Retinal pigment epithelial cell (primary cell): ENCODE results near the gene CXCL1.

Experiments used
- DNase-seq: peaks from one replicate; pipeline ENCODE4 v3.0.0-alpha.2; 2010; ENCODE audit warnings: low read depth
- H3K4me3 ChIP-seq: 2 replicates; pipeline ENCODE4 v1.5.1; 2011; ENCODE audit warnings: mild to moderate bottlenecking, low read length, control low read depth, moderate library complexity
- CTCF ChIP-seq: conservative IDR thresholded peaks from 2 replicates; pipeline ENCODE4 v1.5.1; 2011; ENCODE audit warnings: low read depth, low read length, control low read depth, inconsistent platforms

CXCL1 gene

DNA sequence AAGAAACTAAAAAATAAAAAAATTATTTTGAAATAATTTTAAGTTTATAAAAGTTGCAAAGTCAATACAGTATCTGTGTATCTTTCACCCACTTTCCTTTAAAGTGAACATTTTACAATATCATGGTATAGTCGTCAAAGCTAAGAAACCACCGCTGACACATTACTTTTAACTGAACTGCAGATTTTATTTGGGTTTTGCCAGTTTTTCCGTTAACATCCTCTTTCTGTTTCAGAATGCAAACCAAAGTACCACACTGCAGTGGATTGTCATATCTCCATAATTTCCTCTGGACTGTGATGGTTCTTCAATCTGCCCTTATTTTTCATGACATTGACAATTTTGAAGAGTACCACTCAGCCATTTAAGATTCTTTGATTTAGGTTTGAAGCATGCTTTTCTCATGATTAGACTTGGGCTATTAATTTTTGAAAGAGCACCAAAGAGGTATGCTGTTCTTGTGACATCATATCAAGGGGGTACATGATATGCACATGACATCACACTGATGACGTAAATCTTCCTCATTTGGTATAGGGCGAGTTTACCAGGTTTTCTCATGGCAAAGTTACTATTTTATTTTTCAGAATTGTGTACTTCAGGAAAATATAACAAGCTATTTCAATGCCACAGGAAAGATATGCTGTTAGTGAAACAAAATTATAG, 3.6 kb upstream of the CXCL1 start:
- TF ChIP-seq CTCF = no peak
- H3K4me3 ChIP-seq = no peak overlapping the region
- no peak for DNase-seq

GRCh38 chr4:73866246-73866645, 2.9 kb upstream of the CXCL1 start:
- H3K4me3 ChIP-seq = no peak overlapping the region
- no peak for DNase-seq
- no peak for TF ChIP-seq CTCF

DNA sequence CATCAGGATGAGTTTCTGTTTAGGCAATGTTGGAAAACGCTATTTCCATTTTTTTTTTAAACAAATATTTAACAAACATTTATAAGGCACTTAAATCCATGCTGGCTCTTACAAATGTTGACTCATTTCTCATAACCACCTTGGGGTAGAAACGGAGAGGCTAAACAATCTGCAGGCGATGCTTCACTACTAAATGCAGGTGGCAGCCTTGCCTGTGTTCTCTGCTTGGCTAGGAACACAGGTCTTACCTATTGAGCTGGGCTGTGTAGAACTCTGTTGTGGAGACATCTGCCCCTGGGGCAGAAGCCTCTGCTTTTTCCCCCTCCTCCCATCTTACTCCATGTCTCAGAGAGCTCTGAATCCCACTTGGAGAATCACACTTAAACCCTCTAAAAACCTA, 1.4 kb upstream of the CXCL1 start:
- H3K4me3 ChIP-seq = no peak overlapping the region
- TF ChIP-seq CTCF = peak; percentile 10
- DNase-seq = no peak

- no peak for TF ChIP-seq CTCF
- H3K4me3 ChIP-seq = peak overlapping the region; percentile 62
- DNase-seq = no peak
Observed at GRCh38 chr4:73868206-73869129, 725 bp upstream of the CXCL1 start.

GRCh38 chr4:73870260-73870659, 1.1 kb downstream of the CXCL1 start:
- H3K4me3 ChIP-seq = peak overlapping the region; percentile 62
- DNase-seq = no peak
- no peak for TF ChIP-seq CTCF

GRCh38 chr4:73870768-73871167, 1.6 kb downstream of the CXCL1 start:
- no peak for DNase-seq
- no peak overlapping the region for H3K4me3 ChIP-seq
- no peak for TF ChIP-seq CTCF
